Adipose tissue (tissue), 3 donors: ENCODE data around the gene DPM2. TPM values are rescaled to one million over a fixed set of nuclear protein-coding genes. Genes with fewer than 3 reads are reported as not detected.

Source experiments
- H3K27ac ChIP-seq: one replicate; pipeline ENCODE4 v1.5.1; 2013; ENCODE audit warnings: low read depth, low read length
- WGBS, 3 donors: extraction: QIAGEN DNeasy Blood & Tissue Kit; methylation state at CpG; one replicate each; pipeline ENCODE4 v1.1.7; 2013; 5-methylcytosine and 5-hydroxymethylcytosine counted together
- polyA plus RNA-seq, 3 donors: library from polyadenylated mRNA; stranded (reverse); fragments of 200-250 nt; gene quantifications; one replicate each; pipeline ENCODE4 v1.2.3, GENCODE V29; 2013
- donor health status: healthy with polysubstance abuse.
- donor health status: Bipolar disorder and iron deficiency.
- donor health status: healthy.

Gene DPM2
- polyA plus RNA-seq, 3 donors, result 26.9 to 40.5 (median 30.2) TPM

DNA sequence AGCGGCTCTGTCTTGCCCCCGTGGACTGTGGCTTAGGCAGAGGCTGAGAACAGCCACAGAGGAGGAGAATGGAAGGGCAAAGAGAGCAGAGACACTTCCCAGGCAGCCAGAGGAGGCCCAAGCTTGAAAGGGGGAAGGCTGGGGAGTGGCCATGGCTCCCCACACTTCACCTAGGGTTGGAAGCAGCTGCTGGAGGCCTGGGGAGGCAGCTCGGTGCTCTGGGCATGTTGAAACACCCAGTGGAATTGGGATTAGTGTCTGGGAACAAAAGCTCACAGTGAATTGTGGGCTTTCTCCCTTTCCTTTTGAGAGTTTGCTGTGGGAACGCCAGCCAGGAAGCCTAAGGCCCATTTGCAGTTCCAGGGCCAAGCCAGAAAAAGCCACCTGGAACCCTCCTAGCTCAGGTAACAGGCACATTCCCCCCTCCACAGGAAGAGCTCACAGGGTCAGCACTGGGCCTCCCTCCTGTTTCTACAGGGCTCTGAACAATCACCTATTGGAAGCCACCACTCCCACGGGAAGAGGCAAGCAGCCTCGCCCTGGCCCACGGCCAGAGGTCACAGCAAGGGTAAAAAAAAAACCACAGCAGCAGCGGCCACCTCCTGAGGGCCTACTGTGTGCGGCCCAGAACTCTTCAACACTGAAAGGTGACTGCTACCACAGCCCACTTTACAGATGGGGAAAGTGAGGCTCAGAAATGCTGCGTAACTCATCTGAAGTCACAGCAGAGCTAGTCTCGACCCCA, 22.9 kb upstream of the DPM2 start:
- 47 to 64% (median 49%) methylated on average over 11 of the region's 11 CpGs for WGBS, 3 donors
- no peak overlapping the region for H3K27ac ChIP-seq

DNA sequence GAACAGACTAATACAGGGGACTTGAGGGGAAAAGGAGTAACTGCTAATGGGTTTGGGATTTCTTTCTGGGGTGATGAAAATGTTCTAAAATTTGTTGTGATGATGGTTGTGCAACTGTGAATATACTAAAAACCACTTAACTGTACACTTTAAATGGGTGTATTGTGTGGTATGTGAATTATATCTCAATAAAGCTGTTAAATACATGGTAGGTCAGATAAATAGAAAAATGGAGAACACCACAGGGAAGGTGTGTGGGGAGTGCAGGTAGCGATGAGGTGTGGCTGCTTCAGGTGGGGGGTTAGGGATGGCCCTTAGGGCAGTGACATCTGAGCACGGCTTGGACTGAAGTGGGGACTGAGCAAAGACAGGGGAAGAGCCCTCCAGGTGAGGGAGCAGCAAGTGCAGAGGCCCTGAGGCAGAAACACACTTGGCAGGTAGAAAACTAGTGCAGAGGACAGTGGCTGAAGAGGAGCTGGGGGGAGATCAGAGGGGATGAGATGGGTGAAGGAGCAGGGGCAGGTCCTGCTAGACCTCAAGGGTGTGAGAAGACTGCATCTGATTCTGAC, 22.3 kb upstream of the DPM2 start:
- H3K27ac ChIP-seq, result no peak overlapping the region
- WGBS, 3 donors, result 91 to 94% (median 93%) methylated on average over 2 of the region's 2 CpGs

- WGBS, 3 donors, result 94 to 99% (median 96%) methylated on average over 4 of the region's 4 CpGs
- H3K27ac ChIP-seq, result no peak overlapping the region
Observed at GRCh38 chr9:127959398-127959797, 21.7 kb upstream of the DPM2 start.

- 95 to 96% (median 96%) methylated on average over 1 of the region's 1 CpG for WGBS, 3 donors
- H3K27ac ChIP-seq, result no peak overlapping the region
Observed at GRCh38 chr9:127958728-127959127, 21.1 kb upstream of the DPM2 start.

GRCh38 chr9:127955294-127956015, 17.8 kb upstream of the DPM2 start:
- 27 to 71% (median 62%) methylated on average over 12 of the region's 12 CpGs for WGBS, 3 donors
- H3K27ac ChIP-seq, result no peak overlapping the region

DNA sequence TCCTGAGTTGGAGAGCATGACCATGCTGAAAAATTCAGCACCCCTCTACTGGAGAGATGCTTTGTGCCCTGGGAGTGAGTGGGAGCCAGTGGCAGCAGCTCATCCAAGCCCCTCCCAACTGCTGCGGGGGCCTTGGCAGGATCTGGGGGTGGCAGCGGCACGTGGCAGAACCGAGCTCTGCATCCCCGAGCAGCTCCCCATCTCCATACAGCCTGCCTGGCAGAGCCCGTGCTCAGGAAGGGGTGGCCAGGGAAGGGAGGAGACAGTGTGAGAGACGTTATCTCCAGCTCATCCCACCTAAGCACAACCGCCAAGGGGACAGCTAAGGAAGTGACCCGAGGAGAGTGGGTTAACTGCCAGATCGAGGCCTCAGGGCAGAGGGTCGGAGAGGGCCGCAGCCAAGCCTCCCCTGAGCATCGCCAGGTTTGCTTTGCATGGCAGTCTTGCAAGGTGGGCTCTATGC, 17.2 kb upstream of the DPM2 start:
- WGBS, 3 donors, result 60 to 66% (median 64%) methylated on average over 13 of the region's 13 CpGs
- no peak overlapping the region for H3K27ac ChIP-seq

DNA sequence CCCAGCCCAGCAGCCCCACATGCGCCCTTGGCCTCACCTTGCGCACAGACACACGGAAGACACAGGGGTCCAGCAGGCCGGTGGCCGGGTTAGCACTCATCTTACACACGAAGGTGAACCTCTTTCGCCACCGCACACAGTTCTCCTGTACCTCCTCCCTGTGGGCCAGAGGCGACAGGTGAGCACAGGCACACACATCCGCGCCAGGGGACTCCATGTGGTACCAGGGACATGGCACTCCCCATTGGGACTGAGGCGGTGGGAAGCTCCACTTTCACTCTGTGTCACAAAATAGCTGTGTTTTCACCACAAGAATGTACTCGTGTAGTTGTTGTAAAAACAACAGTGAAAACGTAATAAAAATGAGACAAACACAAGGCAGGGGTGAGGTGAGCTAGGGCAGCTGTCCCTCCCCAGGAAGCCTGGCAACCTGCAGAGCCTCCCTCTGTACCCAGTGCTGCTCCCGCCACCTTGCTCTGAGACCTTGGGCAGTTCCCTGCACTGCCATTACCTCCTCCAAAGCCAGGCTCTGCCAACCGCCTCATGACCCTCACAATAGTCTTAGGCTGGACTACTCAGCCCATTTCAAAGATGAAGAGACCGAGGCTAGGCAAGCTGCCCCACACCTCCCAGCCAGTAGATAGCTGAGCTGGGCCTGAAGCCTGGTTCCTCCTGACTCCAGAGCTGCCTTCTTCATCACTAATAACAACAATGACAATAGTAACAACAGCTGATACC, 16.3 kb upstream of the DPM2 start:
- WGBS, 3 donors, result 86 to 93% (median 91%) methylated on average over 17 of the region's 17 CpGs
- no peak overlapping the region for H3K27ac ChIP-seq

DNA sequence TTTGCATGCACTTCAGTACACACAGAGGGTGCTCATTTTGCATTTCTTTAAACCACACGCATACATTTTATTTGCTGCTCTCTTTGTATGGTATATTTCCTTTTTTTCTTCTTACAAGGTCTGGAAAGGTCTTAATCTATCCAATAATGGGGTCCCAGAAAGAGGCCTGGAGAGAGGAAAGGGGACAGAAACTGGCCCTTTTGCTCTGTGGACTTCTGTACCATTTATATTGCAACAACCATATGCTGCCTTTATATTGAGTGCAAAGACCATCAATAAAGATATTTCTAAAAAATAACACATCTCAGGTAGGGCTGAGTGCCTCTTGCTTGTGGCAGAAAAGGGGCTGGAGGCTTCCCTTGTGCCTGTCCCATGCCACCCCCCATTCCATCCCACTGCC, 15.5 kb upstream of the DPM2 start:
- H3K27ac ChIP-seq, result no peak overlapping the region
- WGBS, 3 donors, result 89 to 96% (median 91%) methylated on average over 1 of the region's 1 CpG

DNA sequence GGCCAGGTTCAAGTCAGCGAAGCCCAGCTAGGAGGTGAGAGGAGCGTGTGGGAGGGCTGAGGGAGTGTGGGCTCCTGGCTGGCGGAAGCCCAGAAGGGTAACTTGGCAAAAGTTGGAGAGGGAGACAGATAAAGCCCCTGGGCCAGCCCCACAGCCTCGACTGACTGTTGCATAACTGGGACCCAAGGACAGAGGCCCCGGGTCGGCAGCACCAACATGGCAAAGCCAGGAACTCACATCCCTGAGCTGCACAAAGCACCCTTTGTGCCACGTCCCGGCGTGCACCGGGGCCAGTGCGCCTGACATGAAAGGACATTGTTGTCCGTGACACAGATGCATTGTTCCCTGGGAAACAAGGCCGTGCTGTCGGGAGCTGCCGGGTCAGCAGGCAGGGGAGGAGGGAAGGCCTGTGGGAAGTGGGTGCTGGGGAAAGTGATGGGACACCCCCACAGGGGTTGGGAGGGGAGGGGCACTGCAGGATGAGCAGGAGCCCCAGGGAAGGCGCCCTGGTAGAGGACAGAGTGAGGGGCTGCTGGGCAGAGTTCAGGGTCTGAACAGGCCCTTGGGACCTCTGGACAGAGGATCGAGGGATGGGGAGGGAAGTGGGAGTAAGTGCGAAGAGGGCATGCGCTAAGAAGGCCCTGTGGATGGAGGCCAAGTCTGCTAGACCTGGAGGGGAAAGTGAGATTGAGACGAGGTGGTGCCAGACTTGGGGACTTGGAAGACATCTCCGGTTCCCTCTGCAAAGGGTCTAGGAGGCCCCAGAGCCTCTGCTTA, 13.0 kb upstream of the DPM2 start:
- 38 to 77% (median 62%) methylated on average over 21 of the region's 21 CpGs for WGBS, 3 donors
- no peak overlapping the region for H3K27ac ChIP-seq

DNA sequence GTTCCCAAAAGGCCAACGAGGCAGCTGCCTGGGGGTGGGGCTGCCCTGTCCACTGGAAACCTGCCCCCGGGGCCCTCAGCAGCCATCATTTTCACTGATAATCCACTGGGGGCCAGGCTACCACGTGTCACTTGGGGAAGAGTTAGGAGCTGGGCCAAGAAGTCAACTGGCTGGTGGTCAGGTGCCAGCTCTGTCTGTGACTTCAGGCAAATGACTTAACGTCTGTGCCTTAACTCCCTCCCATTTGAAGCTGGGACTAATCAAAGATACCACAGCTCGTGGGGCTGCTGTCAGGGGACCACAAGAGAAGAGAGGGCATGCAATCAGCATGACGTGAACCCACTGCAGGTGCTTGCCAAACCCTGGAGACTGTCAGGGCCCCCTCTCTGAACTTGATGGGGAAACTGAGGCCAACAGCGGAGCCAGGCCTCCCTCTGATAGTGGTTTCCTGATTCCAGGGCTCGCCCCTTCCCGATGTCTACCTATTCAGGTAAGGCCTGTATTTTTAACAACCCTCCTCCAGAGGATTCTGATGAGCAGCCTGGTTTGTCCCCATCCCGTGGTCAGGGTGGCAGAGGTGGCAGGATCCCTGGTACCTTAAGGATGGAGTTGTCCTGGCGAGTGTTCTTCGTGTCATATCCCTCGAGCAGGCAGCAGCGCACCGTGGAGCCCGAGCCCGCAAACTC, 12.3 kb upstream of the DPM2 start:
- H3K27ac ChIP-seq, result no peak overlapping the region
- WGBS, 3 donors, result 48 to 80% (median 79%) methylated on average over 17 of the region's 17 CpGs

DNA sequence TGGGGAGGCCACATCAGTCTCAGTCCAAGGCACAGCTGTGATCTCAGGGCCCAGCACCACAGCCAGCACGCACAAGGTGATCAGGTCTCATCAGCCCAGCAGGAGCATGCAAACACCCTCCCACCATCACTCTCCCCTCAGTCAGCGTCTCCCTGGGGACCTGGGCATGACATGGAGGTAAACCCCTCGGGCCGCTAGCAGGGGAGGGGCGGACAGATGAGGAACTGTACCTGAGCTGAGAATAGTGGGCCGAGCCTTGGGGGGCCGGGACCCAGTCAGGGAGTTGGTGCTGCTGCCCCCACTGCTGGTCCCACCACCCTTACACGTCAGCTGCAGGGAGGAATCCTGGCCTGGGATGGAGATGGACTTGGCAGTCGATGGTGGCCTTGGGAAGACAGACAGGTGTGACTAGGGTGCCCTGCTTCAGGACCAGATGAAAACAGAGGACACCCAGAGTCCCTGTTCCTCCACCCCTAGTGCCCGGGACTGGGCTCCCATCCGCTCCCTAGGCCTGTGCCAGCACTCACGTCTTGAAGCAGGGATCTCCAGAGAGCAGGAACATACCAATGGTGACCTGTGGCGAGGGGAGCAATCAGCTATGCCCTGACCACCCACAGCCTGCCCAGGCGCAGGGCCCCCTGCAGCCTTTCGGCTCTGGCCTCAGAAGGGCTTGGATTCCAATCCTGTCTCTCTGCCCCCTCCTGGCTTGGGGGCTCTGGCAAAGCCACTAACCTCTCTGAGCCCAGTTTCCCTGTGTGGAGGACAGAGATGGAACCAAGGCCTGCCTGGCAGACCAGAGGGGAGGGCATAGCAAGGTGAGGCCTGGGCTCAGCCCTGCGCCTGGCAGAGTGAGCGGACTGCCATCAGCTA, 10.4 kb upstream of the DPM2 start:
- no peak overlapping the region for H3K27ac ChIP-seq
- WGBS, 3 donors, result 81 to 89% (median 84%) methylated on average over 17 of the region's 17 CpGs

GRCh38 chr9:127946728-127947127, 9.1 kb upstream of the DPM2 start:
- no peak overlapping the region for H3K27ac ChIP-seq
- WGBS, 3 donors, result 56 to 78% (median 60%) methylated on average over 3 of the region's 3 CpGs

GRCh38 chr9:127945942-127946341, 8.3 kb upstream of the DPM2 start:
- no peak overlapping the region for H3K27ac ChIP-seq
- WGBS, 3 donors, result 82 to 93% (median 87%) methylated on average over 9 of the region's 9 CpGs

GRCh38 chr9:127945338-127945737, 7.7 kb upstream of the DPM2 start:
- H3K27ac ChIP-seq, result no peak overlapping the region
- 92 to 94% (median 93%) methylated on average over 24 of the region's 24 CpGs for WGBS, 3 donors

GRCh38 chr9:127944586-127945218, 7.0 kb upstream of the DPM2 start:
- 93 to 95% (median 93%) methylated on average over 38 of the region's 38 CpGs for WGBS, 3 donors

DNA sequence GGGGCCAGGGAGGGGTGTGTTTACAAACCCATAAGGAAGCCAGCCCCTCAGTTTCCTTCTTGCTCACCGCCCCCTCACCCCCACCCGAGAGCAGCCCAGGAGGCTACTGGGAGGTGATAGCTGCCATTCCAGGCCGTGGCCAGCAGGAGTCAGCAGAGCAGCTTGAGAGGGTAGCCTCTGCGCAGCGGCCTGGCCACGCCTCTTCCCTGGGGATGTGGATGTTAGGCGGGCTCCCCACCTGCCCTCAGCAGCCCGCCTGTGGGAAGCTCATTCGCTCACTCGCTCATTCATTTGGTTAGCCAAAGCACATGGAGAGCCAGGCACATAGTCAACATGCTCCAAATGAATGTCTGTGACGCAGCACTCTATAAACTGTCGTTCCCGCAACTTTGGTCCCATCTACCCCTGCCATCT, 6.1 kb upstream of the DPM2 start:
- 25 to 45% (median 32%) methylated on average over 13 of the region's 13 CpGs for WGBS, 3 donors

More at GRCh38 chr9:127944586-127945218, 7.0 kb upstream of the DPM2 start:
- no peak overlapping the region for H3K27ac ChIP-seq

More for the DNA sequence above, 6.1 kb upstream of the DPM2 start:
- H3K27ac ChIP-seq, result no peak overlapping the region
